GDM1 (cell line): ENCODE data around the gene MYL9.
"Not testable (repeated sequence)": the region's sequence is repeated elsewhere in the genome, so short reads cannot be mapped to it uniquely, and the experiment has no call there.

Experiments used
- DNase-seq: peaks from one replicate; lab custom pipeline; 2025; lab: John Stamatoyannopoulos, UW

The MYL9 gene

GRCh38 chr20:36541227-36541767 is at the start of gene MYL9:
Gene MYL9, plus strand, starts transcription at chr20:36541519. Its CDS starts 3,366 bp downstream, at chr20:36544885.
- no peak for DNase-seq

GRCh38 chr20:36491901-36492617 is 49.3 kb upstream of the MYL9 start:
- DNase-seq, result peak; percentile 35

DNA sequence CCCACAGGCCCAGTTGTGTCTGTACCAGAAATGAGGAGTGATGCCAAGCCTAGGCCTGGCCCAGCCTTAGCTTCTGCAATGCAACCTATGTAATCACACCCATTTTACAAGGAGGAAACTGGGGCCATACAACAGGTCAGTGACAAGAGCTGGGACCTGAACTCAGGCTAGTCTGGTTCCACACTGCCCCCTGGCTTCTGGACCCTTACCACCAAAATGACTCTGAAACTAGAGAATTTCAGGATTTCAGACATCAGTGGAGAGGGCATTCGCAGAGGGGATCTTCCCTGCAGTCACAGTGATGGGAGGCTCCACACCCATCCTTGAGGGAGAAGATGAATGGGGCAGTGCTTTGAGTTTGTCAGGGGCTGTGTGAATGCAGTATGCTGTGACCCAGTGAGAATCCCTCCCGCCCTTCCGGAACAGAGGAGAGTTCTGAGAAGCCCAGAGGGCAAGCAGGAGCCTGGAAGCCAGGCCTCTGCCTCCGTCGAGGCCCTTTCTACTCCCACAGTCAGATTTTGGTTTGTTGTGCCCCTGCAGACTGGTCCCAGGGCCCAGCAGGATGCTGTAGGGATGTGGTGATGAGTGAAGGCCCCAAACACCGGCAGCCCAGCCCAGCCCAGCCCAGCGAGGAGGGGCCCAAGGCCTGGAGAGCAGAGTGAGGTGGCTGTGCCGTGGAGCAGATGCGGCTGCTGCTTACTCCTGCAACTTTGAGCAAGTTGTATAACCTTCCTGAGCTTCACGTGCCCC is 48.1 kb upstream of the MYL9 start:
- DNase-seq, result peak; percentile 22

DNA sequence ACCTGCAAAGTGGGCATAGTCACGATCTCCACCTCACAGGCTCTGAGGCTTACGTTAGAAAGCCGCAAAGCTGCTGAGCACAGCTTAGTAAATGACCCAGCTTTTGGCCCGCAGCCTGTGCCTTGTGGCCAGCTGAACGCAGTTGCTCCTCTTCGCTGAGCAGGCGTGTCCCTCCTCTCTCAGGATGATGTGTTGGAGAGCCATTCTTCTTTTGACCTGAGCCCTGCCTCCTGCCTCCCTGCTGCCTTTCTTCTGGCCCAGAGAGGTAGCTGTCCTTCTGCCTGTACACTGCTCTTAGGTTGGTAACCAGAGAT is 47.6 kb upstream of the MYL9 start:
- no peak for DNase-seq

GRCh38 chr20:36496707-36497669 is 44.3 kb upstream of the MYL9 start:
- DNase-seq, result no peak

- no peak for DNase-seq
Measured at GRCh38 chr20:36497856-36498255, 43.5 kb upstream of the MYL9 start.

DNA sequence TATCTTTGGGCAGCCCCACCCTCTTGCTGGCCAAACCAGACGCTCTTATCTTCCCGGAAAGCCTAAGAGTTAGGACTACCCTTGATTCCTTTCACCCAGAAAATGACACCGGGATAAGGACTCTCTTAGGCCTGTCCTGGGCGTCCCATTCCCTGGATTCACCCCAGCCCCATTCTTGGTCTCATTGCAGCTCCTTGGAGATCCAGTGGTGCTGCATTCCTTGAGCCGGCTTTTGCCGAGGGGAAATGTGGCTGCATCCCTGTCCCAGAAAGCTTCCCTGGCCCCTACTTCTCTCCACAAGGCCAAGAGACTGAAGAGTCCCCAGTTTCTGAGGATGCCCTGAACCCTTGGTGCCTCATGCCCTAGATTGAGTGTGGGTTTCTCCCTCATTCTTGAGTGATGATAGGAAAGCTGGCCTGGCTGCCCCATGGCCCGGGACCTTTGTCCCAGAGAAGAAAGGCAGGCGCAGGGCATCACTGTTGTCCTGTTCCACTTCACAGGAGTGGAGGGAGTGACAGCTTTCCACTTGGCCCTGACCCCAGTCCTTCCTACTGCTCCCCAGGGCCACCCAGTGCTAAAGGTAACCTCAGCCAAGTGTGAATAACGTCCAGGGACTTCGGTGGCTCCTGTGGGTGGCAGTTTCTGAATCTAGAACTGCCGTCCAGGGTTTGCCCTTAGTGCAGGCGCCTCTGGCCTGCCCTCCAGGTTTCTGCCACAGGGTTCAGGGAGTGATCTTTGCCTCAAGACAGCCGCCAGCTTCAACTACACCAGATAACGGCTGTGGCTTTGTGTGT is 42.7 kb upstream of the MYL9 start:
- DNase-seq, result no peak

DNA sequence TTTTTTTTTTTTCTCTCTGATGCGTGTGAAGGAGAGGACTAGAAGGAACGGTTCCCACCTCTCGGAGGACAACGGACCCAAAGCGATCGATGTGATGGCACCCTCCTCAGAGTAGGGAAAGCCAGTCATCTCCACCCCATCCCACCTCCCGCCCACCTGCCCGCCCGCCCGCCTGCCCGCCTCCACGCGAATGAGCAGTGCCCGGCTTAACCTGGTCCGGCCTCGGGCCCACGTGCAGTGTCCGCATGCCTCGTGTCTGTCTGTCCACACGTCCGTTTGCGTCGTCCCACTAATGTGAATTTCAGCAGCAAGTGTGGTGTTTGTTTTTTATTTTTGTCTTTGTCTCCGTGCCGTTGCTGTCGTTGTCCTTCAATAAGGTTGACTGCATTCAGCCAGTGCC is 42.1 kb upstream of the MYL9 start:
- DNase-seq, result no peak

DNA sequence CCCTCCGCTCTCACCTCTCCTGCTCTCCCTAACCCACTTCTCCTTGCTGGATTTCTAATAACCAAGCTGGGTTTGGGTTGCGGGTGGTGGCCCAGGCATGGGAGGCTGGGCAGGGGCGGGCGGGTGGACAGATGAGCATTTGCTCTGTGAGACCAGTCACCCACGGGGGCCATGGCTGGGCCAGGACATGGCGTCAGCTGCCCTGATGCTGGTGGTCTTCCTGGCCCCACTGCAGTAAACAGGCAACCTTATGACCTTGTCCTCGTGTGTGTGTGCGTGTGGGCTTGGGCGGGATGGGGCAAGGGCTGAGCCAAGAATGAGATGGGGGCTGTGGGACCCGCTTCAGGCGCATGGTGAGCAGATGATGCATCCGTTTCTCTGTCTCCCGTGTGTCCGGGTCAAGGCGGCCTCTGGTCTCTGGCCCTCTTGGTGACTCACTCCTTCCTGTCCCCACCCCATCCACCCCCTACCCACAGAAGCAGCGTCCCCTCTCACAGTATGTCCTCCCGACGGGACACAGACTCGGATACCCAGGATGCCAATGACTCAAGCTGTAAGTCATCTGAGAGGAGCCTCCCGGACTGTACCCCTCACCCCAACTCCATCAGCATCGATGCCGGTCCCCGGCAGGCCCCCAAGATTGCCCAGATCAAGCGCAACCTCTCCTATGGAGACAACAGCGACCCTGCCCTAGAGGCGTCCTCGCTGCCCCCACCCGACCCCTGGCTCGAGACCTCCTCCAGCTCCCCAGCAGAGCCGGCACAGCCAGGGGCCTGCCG is 41.4 kb upstream of the MYL9 start:
- no peak for DNase-seq

- DNase-seq, result no peak
Measured at GRCh38 chr20:36501367-36502006, 39.8 kb upstream of the MYL9 start.

DNA sequence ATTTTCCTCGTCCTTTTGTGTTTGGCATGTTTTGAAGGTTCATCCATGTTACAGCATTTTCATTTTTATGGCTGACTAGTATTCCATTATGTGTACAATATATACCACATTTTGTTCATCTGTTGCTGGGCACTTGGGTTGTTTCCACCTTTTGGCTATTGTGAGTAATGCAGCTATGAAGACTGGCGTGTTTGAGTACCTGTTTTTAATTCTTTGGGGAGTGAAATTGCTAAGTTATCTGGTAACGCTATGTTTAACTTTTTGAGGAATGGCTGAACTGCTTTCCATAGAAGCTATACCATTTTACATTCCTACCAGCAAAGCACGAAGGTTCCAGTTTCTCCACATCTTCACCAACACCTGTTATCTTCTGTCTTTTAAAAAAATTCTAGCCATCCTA is 37.0 kb upstream of the MYL9 start:
- no peak for DNase-seq

- DNase-seq, result peak; percentile 6
Measured at GRCh38 chr20:36506253-36506652, 35.1 kb upstream of the MYL9 start.

GRCh38 chr20:36507746-36508145 is 33.6 kb upstream of the MYL9 start:
- no peak for DNase-seq

GRCh38 chr20:36519012-36519719 is 22.2 kb upstream of the MYL9 start:
- DNase-seq, result no peak

DNA sequence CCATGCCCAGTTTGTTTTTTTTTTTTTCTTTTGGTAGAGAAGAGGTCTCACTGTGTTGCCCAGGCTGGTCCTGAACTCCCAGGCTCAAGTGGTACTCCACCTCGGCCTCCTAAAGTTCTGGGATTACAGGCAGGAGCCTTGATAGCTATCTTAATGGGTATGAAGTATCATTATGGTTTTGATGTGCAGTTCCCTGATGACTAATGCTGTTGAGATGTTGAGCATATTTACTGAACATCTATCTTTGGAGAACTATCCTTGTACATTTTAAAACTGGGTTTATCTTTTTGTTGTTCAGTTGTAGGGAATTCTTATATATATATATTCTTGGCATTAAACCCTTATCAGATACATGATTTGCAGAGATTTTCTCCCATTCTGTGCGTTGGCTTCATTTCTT is 21.4 kb upstream of the MYL9 start:
- DNase-seq, result no peak

DNA sequence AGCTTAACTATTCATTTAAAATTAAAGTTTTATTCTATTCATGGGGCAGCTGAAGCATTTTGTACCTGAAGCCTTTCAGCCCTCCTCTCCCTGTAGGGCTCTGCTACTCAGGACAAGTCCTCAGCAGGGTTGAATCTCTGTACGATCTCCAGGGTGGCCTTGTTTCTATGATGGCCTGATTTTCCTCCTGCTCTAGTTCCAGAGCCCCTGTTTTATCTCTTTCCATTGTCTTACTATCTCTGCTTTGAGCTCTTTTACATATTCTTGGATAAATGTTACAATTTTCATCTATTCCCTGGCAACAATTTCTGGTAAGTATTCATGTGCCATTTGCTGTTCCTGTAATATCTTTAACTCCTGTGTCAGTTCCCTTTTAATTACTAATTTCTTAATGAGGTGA is 19.8 kb upstream of the MYL9 start:
- no peak for DNase-seq

DNA sequence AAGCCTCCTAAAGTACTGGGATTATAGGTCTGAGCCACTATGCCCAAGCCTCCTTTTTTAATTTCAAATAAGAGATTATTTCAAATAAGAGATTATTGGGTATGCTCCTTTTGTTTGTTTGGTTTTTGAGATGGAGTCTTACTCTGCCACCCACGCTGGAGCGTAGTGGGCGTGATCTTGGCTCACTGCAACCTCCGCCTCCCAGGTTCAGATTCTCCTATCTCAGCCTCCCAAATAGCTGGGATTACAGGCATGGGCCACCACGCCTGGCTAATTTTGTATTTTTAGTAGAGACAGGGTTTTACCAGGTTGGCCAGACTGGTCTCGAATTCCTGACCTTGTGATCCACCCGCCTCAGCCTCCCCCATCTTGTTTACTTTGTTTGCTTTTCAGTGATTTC is 18.9 kb upstream of the MYL9 start:
- not testable (repeated sequence) for DNase-seq

DNA sequence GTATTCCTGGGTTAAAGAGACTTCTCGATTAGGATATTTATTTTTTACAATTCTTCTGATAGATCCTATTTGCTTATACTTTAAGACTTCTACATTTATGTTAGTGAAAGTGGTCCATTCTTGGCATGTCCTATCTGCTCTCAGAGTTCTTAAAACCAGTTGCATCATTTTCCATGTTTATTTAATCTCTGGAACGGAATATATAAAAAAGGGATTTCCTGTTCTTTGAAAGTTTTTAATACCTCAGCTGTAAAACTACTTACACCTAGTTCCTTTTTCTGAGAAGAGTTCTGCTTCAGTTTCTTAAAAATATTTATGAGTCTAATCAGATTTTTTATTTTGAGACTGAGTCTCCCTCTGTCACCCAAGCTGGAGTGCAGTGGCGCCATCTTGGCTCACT is 18.0 kb upstream of the MYL9 start:
- DNase-seq, result no peak

DNA sequence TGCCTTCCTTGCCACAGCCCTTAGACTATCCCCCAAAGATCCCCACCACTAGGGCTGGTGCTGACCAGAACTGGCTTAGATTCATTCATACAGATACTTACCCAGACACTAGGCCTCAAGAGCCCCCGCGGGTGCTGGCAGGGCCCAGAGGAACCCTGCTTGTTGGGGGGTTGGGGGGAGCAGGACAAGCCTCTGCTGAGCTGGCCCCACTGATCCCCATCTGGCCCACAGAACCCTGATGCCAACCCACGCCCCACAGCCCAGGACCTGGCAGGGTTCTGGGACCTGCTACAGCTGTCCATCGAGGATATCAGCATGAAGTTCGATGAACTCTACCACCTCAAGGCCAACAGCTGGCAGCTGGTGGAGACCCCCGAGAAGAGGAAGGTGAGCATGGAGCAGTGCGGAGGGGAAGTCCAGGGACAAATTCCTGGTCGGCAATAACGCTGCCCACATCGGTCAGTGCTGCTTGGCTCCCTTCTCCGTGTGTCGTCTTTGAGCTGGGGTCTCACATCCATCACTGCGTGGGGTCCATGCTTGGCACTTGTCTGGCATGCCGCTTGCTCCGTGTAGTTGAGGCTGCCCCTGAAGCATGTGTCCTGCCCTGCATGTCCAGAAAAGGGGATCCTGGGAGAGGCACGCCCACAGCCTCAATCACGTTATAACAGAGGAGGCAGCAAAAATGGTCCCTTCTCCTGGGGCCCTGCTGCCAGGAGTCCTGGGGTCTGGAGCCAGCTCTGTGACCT is 15.5 kb upstream of the MYL9 start:
- DNase-seq, result no peak
